Prostate gland (tissue), 2 donors: ENCODE results near the gene NXPE4.

Experiments used
- POLR2AphosphoS5 ChIP-seq: sonication (generic); formaldehyde crosslinking; IDR thresholded peaks from one replicate; pipeline ENCODE4 v1.6.1; 2017; ENCODE audit warnings: antibody characterized with exemption
- TF ChIP-seq, protein P1 (sequence below), 4 experiments: fragments of 200-600 bp in 2 of 4; fragments of 450-650 bp in 2 of 4; sonication (generic) in 2 of 4; IDR thresholded peaks; 1 replicate in 3 of 4; 2 replicates in 1 of 4; pipeline ENCODE4 v1.5.1; 2016 to 2019; ENCODE audit warnings: antibody characterized with exemption in 4 of 4, mild to moderate bottlenecking in 2 of 4, moderate library complexity in 2 of 4

DNA sequence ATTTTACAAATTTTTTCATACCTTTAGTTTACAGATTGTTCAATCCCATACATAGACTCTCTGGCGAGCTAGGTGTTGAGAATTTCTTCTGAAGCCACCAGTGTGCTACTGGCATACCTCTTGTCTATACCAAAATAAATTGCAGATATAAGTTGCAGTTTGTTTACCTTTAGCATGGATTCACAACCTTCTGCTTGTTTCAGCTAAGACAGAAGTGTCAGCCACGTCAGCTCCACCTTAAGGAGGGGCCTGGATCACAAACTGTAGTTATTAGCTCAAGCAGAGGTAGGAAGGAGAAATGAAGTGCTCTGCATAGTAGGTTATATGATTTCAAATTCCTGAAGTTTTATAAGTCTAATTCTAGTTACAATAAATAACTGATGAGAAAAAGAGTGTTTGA lies at the start of gene NXPE4:
- TF ChIP-seq POLR2AphosphoS5: no peak
- TF ChIP-seq, protein P1, sequence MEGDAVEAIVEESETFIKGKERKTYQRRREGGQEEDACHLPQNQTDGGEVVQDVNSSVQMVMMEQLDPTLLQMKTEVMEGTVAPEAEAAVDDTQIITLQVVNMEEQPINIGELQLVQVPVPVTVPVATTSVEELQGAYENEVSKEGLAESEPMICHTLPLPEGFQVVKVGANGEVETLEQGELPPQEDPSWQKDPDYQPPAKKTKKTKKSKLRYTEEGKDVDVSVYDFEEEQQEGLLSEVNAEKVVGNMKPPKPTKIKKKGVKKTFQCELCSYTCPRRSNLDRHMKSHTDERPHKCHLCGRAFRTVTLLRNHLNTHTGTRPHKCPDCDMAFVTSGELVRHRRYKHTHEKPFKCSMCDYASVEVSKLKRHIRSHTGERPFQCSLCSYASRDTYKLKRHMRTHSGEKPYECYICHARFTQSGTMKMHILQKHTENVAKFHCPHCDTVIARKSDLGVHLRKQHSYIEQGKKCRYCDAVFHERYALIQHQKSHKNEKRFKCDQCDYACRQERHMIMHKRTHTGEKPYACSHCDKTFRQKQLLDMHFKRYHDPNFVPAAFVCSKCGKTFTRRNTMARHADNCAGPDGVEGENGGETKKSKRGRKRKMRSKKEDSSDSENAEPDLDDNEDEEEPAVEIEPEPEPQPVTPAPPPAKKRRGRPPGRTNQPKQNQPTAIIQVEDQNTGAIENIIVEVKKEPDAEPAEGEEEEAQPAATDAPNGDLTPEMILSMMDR (IDR thresholded peaks at IDR 0.05): no peak
